BLaER1 (cell line): ENCODE measurements around the gene GDF7.

ENCODE experiments used
- H3K27ac ChIP-seq: shearing (Covaris generic); formaldehyde crosslinking; 2 replicates; pipeline ENCODE4 v1.8.1; 2022
- H3K27me3 ChIP-seq: shearing (Covaris generic); formaldehyde crosslinking; 2 replicates; pipeline ENCODE4 v1.8.1; 2022
- H3K36me3 ChIP-seq: shearing (Covaris generic); formaldehyde crosslinking; 2 replicates; pipeline ENCODE4 v1.8.1; 2022
- H3K4me1 ChIP-seq: shearing (Covaris generic); formaldehyde crosslinking; 2 replicates; pipeline ENCODE4 v1.8.1; 2022
- H3K4me2 ChIP-seq: shearing (Covaris generic); formaldehyde crosslinking; 2 replicates; pipeline ENCODE4 v1.8.1; 2022
- H3K4me3 ChIP-seq: shearing (Covaris generic); formaldehyde crosslinking; 2 replicates; pipeline ENCODE4 v1.8.1; 2022
- H3K9ac ChIP-seq: shearing (Covaris generic); formaldehyde crosslinking; 2 replicates; pipeline ENCODE4 v1.8.1; 2022
- H3K9me3 ChIP-seq: shearing (Covaris generic); formaldehyde crosslinking; 2 replicates; pipeline ENCODE4 v1.8.1; 2022
- H4K20me1 ChIP-seq: shearing (Covaris generic); formaldehyde crosslinking; 2 replicates; pipeline ENCODE4 v1.8.1; 2022
- Cebpa-rat ChIP-seq: shearing (Covaris generic); IDR thresholded peaks from 2 replicates; pipeline ENCODE4 v1.8.1; 2022

The GDF7 gene

DNA sequence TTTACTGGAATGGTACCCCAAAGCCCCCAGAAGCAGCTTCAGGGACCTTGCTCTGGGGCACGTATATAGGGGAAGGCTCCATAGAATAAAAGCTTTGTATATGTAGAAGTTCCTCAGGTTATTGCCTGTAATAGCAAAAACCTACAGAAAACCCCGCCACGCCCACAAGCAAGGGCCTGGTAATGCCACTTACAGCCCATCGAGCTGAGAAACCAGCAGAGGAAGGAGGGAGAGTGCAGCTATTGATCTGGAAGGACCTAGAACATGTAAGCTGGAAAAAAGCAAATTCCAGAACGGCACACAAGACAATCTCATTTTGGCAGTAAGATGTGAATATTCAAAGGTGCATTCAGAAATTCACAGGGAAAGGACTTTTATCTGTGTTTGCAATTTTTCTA, 31.8 kb upstream of the GDF7 start:
- H3K4me3 ChIP-seq, result no peak overlapping the region
- peaks cover 59% of the 10 kb centered on the region for H3K4me1 ChIP-seq
- H3K9ac ChIP-seq, result no peak overlapping the region; the same call in 1 of the 2 replicates
- H3K27me3 ChIP-seq, result no peaks in the 10 kb centered on the region
- H3K27ac ChIP-seq, result no peak overlapping the region
- H3K9me3 ChIP-seq, result no peaks in the 10 kb centered on the region
- TF ChIP-seq Cebpa-rat, result no peak
- H4K20me1 ChIP-seq, result peaks cover 42% of the 10 kb centered on the region; the same call in 1 of the 2 replicates
- peak overlapping the region; percentile 81 for H3K4me2 ChIP-seq
- H3K36me3 ChIP-seq, result peaks cover 45% of the 10 kb centered on the region

DNA sequence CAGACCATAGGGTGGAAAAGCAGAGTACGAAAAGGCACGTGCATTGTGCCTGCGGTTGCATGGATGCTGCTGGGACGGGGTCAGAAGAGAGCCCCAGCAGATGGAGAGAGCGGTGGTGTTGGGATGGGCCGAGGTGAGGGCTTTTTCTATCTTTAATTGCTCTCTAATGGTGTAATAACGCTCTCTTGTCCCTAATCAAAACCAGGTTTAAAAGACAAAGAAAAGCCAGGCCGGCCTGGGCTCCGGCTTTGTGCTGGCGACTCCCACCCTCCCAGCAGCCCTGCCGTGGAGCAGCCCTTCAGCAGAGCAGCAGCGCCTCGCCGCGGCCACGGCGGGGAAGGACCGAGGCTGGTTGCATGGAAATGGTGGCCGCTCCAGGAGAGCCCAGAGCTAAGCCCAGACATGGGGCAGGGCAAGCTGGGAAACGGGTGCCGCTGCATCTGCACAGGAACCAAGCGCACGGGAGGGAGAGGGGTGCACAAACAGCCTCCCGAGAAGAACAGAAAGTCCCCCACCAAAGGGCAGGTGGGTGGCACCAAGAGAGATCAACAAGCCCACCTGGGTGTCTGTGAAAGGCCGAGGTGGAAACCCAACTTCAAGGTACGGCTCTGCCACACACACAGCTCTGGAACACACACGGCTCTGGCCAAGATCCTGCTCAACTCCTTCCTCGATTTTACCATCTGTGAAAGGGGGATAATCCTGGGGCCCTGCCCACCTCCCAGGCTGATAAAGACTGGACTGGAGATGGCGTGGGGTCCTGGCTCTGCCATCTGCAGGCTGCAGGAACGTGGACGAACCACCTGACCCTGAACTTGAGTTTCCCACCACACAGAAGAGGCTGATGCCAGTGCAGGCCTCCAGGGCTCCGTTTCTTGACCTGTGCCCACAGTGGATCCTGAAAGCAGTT, 31.0 kb upstream of the GDF7 start:
- H4K20me1 ChIP-seq, result peaks cover 43% of the 10 kb centered on the region
- peaks cover 47% of the 10 kb centered on the region for H3K36me3 ChIP-seq
- H3K9ac ChIP-seq, result no peak overlapping the region
- H3K27me3 ChIP-seq, result no peaks in the 10 kb centered on the region
- TF ChIP-seq Cebpa-rat, result no peak
- H3K27ac ChIP-seq, result no peak overlapping the region
- no peak overlapping the region for H3K4me3 ChIP-seq
- peak overlapping the region; percentile 81 for H3K4me2 ChIP-seq
- H3K4me1 ChIP-seq, result peaks cover 67% of the 10 kb centered on the region
- H3K9me3 ChIP-seq, result no peaks in the 10 kb centered on the region

DNA sequence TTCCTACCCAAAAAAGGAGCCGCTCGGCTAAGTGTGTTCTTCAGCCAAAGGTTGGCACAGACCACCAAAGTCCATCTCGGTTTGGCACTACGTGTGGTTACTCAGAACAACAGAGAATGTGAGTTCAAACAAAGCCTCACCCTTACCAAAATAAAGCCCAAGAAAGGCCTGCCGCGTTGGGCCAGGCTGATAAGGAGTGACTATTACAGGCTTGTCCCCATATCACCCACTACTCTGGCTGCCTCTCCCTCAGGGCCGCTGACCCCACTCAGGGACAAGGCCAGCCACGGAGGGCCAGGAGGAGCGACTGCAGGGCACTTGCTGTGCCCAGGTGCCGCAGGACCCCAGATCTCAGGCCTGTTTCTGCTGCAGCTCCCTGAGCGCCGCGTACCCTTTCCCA, 29.8 kb upstream of the GDF7 start:
- Histone ChIP-seq H3K9ac (no peak overlapping the region), H3K27me3 (no peaks in the 10 kb centered on the region), H3K4me3 (no peak overlapping the region), H3K27ac (no peak overlapping the region), H3K9me3 (no peaks in the 10 kb centered on the region), H3K36me3 (peaks cover 46% of the 10 kb centered on the region), H3K4me2 (no peak overlapping the region), H4K20me1 (peaks cover 53% of the 10 kb centered on the region), H3K4me1 (peaks cover 73% of the 10 kb centered on the region)
- TF ChIP-seq Cebpa-rat, result no peak

DNA sequence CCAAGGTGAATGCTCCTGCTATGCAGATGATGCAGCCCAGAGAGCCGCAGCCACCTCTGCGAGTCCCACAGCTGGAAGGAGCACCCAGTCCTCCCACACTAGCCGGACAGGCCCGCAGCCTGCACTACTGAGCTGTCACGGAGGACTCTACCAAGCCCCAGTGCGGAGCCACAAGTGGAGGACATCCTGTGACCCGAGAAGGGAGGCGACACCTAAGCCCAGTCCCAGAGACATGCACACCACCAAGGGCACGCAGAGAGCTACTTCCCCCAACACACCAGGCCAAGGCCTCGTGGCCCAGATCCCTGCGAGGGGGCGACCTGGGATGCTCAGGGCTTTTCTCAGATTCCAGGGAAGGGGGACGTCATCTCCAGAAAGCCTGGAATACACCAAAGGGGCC, 28.9 kb upstream of the GDF7 start:
- H3K27me3 ChIP-seq, result no peaks in the 10 kb centered on the region
- no peak overlapping the region for H3K4me3 ChIP-seq
- TF ChIP-seq Cebpa-rat, result no peak

DNA sequence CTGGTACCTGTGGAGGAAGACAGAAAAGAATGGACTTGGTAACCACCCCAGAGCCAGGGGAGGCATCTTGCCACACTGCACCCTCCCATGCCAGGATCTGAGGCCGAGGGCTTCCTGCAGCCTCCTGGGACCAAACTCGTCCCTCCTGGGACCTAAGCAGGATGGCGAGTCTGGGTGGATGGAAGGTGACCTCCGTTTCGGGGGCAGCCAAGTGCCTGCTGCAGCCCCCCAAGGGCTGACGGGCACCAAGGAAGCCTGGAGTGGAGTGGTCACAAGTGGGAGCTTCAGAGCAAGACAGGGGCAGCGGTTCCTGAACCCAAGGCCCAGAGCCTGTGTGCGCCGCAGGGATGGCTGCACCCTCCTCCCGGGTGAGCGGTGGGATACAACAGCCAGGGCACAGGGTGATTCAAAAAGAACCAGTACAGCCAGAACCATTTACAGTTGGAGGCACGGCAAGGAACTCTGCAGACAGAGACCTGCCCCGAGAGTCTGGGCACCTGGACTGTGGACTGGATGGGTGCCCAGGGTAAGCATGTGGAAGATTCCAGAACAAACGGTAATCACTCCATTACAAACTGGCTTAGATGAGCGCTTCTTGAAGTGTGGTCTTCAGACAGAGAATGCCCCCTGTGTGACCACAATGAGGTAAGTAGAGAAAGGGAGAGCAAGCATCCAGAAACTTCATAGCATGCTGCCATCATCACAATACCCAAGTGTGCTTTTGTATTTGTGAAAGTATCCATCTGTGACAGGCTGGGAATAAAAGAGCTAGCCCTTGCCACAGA, 28.1 kb upstream of the GDF7 start:
- Histone ChIP-seq H3K4me1 (peaks cover 65% of the 10 kb centered on the region), H4K20me1 (peaks cover 59% of the 10 kb centered on the region), H3K27me3 (no peaks in the 10 kb centered on the region)

More for the DNA sequence above, 28.9 kb upstream of the GDF7 start:
- peaks cover 46% of the 10 kb centered on the region for H3K36me3 ChIP-seq
- H3K4me2 ChIP-seq, result no peak overlapping the region
- peaks cover 73% of the 10 kb centered on the region for H3K4me1 ChIP-seq
- no peaks in the 10 kb centered on the region for H3K9me3 ChIP-seq
- H3K27ac ChIP-seq, result no peak overlapping the region
- H3K9ac ChIP-seq, result peak overlapping the region; percentile 16; the same call in 1 of the 2 replicates
- peaks cover 61% of the 10 kb centered on the region for H4K20me1 ChIP-seq

DNA sequence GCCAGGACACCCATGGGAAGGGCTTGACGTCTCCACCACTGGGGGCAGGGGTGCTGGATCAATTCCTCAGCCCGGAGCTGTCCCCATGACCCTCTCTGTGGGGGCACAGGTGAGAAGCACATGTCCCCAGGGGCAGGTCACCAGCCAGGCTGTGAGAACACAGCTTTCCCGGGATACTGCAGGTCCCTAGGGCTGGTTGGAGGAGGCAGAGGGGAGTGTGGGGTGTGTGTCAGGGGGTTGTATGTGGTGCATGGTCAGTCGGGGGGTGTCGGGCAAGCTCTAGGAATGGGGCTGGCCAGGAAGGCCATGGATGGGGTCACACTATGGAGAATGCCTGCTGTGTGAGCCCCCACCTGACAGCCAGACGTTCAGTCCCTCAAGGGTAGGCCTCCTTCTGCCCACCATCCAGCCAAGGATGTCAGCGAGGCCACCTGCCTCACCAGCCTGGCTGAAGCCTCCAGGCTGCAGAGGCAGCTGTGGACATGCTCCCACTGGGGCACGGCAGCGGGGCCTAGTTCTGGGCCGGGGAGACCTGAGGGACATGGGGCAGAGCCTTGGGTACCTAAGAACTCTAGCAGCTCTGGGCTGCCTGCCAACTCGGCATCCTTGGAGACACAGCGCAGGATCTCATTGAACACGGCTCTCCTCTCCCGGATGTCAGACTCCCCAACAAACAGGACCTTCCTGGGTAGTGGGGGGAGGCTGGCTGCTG, 26.4 kb upstream of the GDF7 start:
- H3K36me3 ChIP-seq, result peaks cover 71% of the 10 kb centered on the region
- peak overlapping the region; percentile 42 for H3K27ac ChIP-seq
- H3K4me1 ChIP-seq, result peaks cover 48% of the 10 kb centered on the region
- H3K9ac ChIP-seq, result peak overlapping the region; percentile 16; the same call in 1 of the 2 replicates
- H3K4me2 ChIP-seq, result peak overlapping the region; percentile 66
- no peaks in the 10 kb centered on the region for H3K9me3 ChIP-seq
- no peaks in the 10 kb centered on the region for H3K27me3 ChIP-seq
- peaks cover 53% of the 10 kb centered on the region for H4K20me1 ChIP-seq
- no peak overlapping the region for H3K4me3 ChIP-seq
- no peak for TF ChIP-seq Cebpa-rat

More for the DNA sequence above, 28.1 kb upstream of the GDF7 start:
- no peak overlapping the region for H3K4me3 ChIP-seq
- H3K27ac ChIP-seq, result no peak overlapping the region
- no peaks in the 10 kb centered on the region for H3K9me3 ChIP-seq
- H3K36me3 ChIP-seq, result peaks cover 54% of the 10 kb centered on the region
- H3K9ac ChIP-seq, result peak overlapping the region; percentile 16; the same call in 1 of the 2 replicates
- no peak for TF ChIP-seq Cebpa-rat
- peak overlapping the region; percentile 36; the same call in 1 of the 2 replicates for H3K4me2 ChIP-seq

DNA sequence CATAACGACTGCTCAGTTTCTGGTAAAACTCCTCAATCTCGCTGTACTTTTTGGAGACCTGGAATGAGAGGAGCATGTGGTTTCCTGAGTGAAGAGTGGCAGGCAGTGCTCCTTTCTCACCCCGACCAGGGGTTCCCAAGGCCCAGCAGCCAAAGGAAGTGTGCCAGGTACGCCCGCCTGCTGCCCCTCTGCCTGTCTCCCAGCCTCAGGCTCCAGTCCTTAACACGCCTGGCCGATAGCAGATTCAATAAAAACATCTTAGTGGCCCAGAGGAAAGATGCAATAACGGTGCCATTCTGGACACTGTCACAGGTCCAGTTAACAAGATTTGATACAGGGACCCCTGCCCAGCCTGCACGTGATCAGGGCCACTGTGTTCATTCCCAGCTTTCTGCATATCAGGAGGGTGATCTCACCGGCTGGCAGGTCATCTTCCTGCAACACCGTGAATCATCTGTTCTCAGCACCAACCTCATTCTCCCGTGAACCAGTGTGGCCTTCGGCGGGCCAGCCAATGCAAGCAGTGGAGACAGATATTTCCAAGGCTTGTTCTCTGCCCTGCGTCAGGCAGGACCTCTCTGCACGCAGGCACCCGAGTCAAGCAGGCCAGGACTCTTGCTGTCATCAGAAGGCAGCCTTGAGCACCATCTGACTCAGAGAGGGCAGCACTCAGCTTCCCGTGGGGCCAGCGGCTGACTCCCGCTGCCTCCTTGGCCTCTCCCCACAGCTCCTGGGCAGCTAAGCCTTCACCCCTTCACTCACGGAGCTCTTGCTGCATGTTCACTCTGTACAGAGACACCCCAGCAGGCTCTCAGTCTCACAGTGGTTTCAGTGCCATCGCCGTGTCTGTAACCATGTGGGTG, 25.6 kb upstream of the GDF7 start:
- H4K20me1 ChIP-seq, result peaks cover 53% of the 10 kb centered on the region
- H3K4me3 ChIP-seq, result no peak overlapping the region
- no peaks in the 10 kb centered on the region for H3K27me3 ChIP-seq
- no peaks in the 10 kb centered on the region for H3K9me3 ChIP-seq
- no peak for TF ChIP-seq Cebpa-rat
- H3K36me3 ChIP-seq, result peaks cover 71% of the 10 kb centered on the region
- H3K4me1 ChIP-seq, result peaks cover 54% of the 10 kb centered on the region
- peak overlapping the region; percentile 16; the same call in 1 of the 2 replicates for H3K9ac ChIP-seq
- H3K27ac ChIP-seq, result peak overlapping the region; percentile 42; the same call in 1 of the 2 replicates
- peak overlapping the region; percentile 66 for H3K4me2 ChIP-seq

DNA sequence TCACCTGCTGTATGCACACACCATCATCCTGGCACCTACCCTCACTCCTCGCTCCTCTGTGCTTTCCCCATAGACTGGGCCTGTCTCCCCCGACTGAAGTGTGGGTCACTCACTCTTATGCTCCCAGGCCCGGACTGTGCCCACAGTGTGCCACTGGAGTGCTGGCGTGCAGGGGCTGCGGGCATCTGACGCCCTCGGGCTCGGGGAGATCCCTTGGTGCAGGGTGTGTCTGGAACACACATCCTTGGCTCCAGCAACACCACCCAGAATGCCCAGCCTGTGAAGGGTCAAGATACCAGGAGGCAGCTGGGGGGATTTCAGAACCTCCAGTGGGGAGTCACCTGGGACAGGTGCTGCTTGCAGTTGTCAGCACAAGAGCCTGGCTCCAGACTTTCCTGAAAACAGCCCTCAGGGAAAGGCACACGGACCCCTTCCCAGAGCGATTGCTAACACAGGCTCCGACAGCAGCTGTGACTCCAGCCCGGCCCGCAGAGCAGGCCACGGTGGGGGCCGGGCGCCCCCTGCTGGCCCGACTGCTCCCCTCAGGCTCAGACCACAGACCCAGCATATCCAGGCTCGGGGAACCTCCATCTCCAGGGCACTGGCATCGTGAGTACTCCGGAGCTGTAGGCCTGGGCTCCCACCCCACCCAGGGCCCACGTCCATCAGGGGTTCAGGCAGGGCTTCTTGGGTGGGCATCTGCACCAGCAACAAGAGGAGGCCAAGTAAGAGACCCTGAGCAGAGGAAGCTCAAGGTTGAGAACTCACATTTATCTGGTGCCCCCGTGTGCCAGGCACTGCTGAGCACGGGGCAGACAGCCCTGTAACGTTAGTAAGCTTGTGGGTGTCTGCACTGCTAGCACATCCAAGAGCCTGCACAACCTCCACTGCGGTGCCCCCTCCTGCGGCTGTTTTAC, 24.6 kb upstream of the GDF7 start:
- Histone ChIP-seq H3K27me3 (no peaks in the 10 kb centered on the region), H3K9ac (0 out of 2 replicates have a peak overlapping the region, but pooled peaks have one; percentile 10), H3K4me2 (peak overlapping the region; percentile 66), H3K9me3 (no peaks in the 10 kb centered on the region), H3K27ac (no peak overlapping the region), H3K4me1 (peaks cover 64% of the 10 kb centered on the region), H3K36me3 (peaks cover 67% of the 10 kb centered on the region), H4K20me1 (peaks cover 53% of the 10 kb centered on the region), H3K4me3 (no peak overlapping the region)
- TF ChIP-seq Cebpa-rat, result no peak
